ENCODE measurements around the gene ZNF197. TPM values are rescaled to one million over a fixed set of nuclear protein-coding genes. Genes with fewer than 3 reads are reported as not detected.

Gene ZNF197
- 10.5 and 10.8 TPM in 2 replicates for total RNA-seq

DNA sequence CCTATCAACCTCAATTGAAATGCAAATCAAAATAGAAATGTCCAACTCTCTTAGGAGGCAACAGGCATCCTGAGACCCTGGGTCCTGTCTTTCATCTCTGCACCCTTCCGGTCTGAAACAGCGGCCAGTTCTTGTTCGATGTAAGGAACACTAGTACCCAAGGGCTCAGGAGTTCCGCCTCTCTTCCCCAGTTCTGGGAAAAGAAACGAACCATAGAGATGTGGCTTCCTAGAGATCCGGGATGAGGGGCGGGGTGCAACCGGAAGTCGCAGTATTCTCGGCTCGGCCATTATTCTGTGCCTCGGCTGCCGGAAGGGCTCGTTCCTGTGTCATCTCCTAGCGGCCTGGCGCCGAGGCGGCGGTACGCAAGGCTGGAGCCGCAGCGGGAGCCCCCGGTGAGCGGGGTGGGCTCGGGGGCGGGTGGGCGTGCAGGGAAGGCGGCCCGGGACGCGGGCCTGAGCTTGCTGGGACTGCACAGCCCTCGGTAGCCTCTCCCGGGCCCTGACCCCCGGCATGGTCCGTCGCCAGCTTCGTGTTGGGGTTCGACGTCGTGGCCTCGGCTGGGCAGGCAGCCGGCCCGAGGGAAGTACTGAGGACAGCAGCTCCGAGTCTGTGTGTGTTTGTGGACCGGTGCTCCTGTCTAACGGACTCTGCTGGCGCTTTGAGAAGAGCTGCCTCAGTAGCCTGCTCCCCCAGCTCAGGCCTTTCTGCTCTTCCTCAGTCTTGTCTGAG is at the start of gene ZNF197:
ZNF197 (plus strand) TSS at position 288 of the 732 bp plus-strand sequence. CDS start 4,119 bp downstream, outside the sequence.

GRCh38 chr3:44584646-44585501 is 40.0 kb upstream of the ZNF197 start, which contains the start of gene ZNF660:
TSS of gene ZNF660 (plus strand) at chr3:44584964. CDS start at chr3:44594194, 9,230 bp downstream.

DNA sequence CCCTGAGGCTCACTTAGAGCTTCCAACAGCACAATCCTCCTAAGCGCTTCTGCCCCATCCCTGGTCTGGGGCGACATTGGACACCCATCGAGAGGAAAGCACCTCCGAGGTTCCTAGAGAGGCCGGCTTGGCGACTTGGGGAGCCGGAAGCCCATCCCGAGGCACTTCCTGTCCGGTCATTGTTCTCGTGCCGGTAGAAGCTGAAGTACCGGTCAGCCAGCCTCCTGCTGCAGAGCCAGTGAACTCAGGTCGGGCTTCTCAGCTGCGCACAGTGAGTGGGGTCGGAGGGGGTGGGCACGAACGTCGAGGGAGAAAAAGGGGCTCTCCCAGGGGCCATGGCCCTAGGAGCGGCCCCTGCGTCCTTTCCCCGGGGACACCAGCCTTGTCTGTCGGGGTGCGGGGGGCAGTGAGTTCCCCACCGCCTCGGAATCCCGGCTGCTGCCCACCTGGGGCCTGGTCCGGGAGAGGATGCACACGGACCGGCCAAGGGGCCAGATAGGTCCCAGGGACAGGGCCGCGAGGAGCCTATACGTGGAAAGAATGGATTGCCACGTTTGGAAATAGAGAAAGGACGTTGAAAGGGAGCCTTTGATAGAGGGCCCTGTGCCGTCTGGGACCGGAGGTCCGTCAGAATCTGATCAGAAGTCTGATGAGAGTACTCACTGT is 23.9 kb downstream of the ZNF197 start, which contains the start of gene ZNF35:
ZNF35 (plus strand) TSS at position 169 of the 666 bp plus-strand sequence. CDS start 2,336 bp downstream, outside the sequence.

Other genes with a start within 250 kb of the ZNF197 start
- 2.5 and 4.5 TPM in 2 replicates for gene ZNF445, start 147.4 kb upstream of the ZNF197 start, total RNA-seq
- 5.8 and 7.0 TPM in 2 replicates for gene ZKSCAN7, start 69.8 kb upstream of the ZNF197 start, total RNA-seq
- gene ZNF660, start 40.1 kb upstream of the ZNF197 start, total RNA-seq = 0.32 and 0.90 TPM in 2 replicates
- gene ZNF35, start 23.7 kb downstream of the ZNF197 start, total RNA-seq = 7.3 and 9.9 TPM in 2 replicates
- 3.6 and 5.4 TPM in 2 replicates for gene ZNF502, start 87.6 kb downstream of the ZNF197 start, total RNA-seq
- gene ZNF501, start 104.6 kb downstream of the ZNF197 start, total RNA-seq = 3.1 and 11.9 TPM in 2 replicates
- gene KIAA1143, start 136.6 kb downstream of the ZNF197 start, total RNA-seq = 17.5 and 19.0 TPM in 2 replicates
- 4.2 and 5.4 TPM in 2 replicates for gene KIF15, start 136.8 kb downstream of the ZNF197 start, total RNA-seq
- gene TMEM42, start 236.9 kb downstream of the ZNF197 start, total RNA-seq = 13.5 and 35.2 TPM in 2 replicates
- gene TGM4, start 249.6 kb downstream of the ZNF197 start, total RNA-seq = not detected in 2 replicates